Heart left ventricle (tissue), 16 donors: ENCODE results near the gene ABLIM2. TPM values are rescaled to one million over a fixed set of nuclear protein-coding genes. Genes with fewer than 3 reads are reported as not detected.

ENCODE experiments used
- ATAC-seq, 4 donors: fragments of 200-7000 bp; cut with Tn5 transposase; one replicate each; pipeline ENCODE4 v1.9.1; 2020 to 2022; ENCODE audit warnings: moderate library complexity in 4 of 4, mild to moderate bottlenecking in 3 of 4, moderate number of reproducible peaks in 1 of 4
- DNase-seq, 5 donors: peaks; one replicate each; pipeline ENCODE4 v3.0.0-alpha.2; 2020
- H3K27ac ChIP-seq, 12 donors: fragments of 200-600 bp; sonication (generic) in 4 of 12; one replicate each; pipeline versions ENCODE4 v1.5.0 to v1.8.0; 2016 to 2022; ENCODE audit warnings: mild to moderate bottlenecking in 2 of 12
- H3K27me3 ChIP-seq, 9 donors: fragments of 200-600 bp; sonication (generic) in 2 of 9; one replicate each; pipeline versions ENCODE4 v1.5.1 to v1.8.0; 2016 to 2022; ENCODE audit warnings: mild to moderate bottlenecking in 3 of 9
- H3K36me3 ChIP-seq, 9 donors: fragments of 200-600 bp; sonication (generic) in 2 of 9; one replicate each; pipeline versions ENCODE4 v1.5.0 to v1.8.0; 2018 to 2022; ENCODE audit warnings: mild to moderate bottlenecking in 2 of 9
- H3K4me1 ChIP-seq, 12 donors: fragments of 200-600 bp; sonication (generic) in 4 of 12; one replicate each; pipeline versions ENCODE4 v1.5.0 to v1.8.0; 2016 to 2022; ENCODE audit warnings: mild to moderate bottlenecking in 3 of 12
- H3K4me3 ChIP-seq, 12 donors: fragments of 200-600 bp; sonication (generic) in 4 of 12; one replicate each; pipeline versions ENCODE4 v1.5.0 to v1.8.0; 2017 to 2022; ENCODE audit warnings: mild to moderate bottlenecking in 9 of 12, moderate library complexity in 4 of 12
- H3K9me3 ChIP-seq, 12 donors: fragments of 200-600 bp; sonication (generic) in 4 of 12; one replicate each; pipeline versions ENCODE4 v1.5.0 to v1.8.0; 2016 to 2022; ENCODE audit warnings: mild to moderate bottlenecking in 1 of 12
- POLR2A ChIP-seq, 2 donors: fragments of 450-650 bp; IDR thresholded peaks; one replicate each; pipeline ENCODE4 v1.6.1; 2017; ENCODE audit warnings: antibody characterized with exemption in 2 of 2, mild to moderate bottlenecking in 2 of 2, moderate library complexity in 2 of 2
- WGBS, 4 donors: extraction: QIAGEN DNeasy Blood & Tissue Kit in 2 of 4; methylation state at CpG; one replicate each; pipeline versions ENCODE4 v1.1.5 to v1.1.7; 2013 to 2018; 5-methylcytosine and 5-hydroxymethylcytosine counted together
- intact Hi-C, 10 donors: fragments of 100-400 bp; cut with DNase I; formaldehyde crosslinking; loops; one replicate each; pipeline versions ENCODE4 v1.11.1 to v1.14.2; 2022
- polyA plus RNA-seq, 2 donors: library from polyadenylated mRNA; stranded (reverse); fragments of 200-250 nt; gene quantifications; one replicate each; pipeline ENCODE4 v1.2.3, GENCODE V29; 2013
- total RNA-seq, 9 donors: library from RNA; depleted of rRNA in 2 of 9; stranded (reverse); fragments of >200 nt in 2 of 9; fragmentation: NEBNext Ultra II Directional in 3 of 9; extraction: Animal tissue kit (Norgen Biotek cat#: 25700) in 3 of 9; gene quantifications; one replicate each; pipeline versions ENCODE4 v1.1.0 to v1.2.4, GENCODE V29; 2016 to 2023
- TF ChIP-seq, protein P1 (sequence below), 12 donors: fragments of 200-600 bp; sonication (generic) in 4 of 12; IDR thresholded peaks; one replicate each; pipeline versions ENCODE4 v1.5.0 to v1.8.0; 2018 to 2022; ENCODE audit warnings: antibody characterized with exemption in 12 of 12, mild to moderate bottlenecking in 5 of 12
- donor health status: ischemic (EF 13 %, LVEDD 7.1; RV severe dilation, severe dysfunction).
- donor health status: healthy with polysubstance abuse.
- donor health status: DM: no; HTN: yes; CAD: no.
- donor health status: DM: no; HTN: no; CAD: no.
- donor health status: ischemic (EF 25% LVEDD 6.9; RV normal size, moderate dysfunction).
- donor health status: ischemic (EF 25% LVEDD 5.7; RV mildly dilated, moderate dysfunction).
- donor health status: healthy.
- donor health status: DM: yes; HTN: yes; CAD: no.
- donor health status: ischemic (EF 35%, LVEDD 5.7; RV mildly dilated, moderate dysfunction).
- donor health status: nonischemic (EF 11% LVEDD 7.7; RV severe dilation, severe dysfunction).
- donor health status: DM: yes; HTN: yes; CAD: no.
- donor health status: PGD.
- donor health status: ischemic (EF 29% LVEDD 5.4; RV normal size, mild dysfunction).
- donor health status: nonischemic (EF 23%, LVEDD 6.1; RV moderate dilation, normal function).

The ABLIM2 gene
- total and polyA plus RNA-seq, 11 donors: 11.1 to 27.9 (median 18.4) TPM

DNA sequence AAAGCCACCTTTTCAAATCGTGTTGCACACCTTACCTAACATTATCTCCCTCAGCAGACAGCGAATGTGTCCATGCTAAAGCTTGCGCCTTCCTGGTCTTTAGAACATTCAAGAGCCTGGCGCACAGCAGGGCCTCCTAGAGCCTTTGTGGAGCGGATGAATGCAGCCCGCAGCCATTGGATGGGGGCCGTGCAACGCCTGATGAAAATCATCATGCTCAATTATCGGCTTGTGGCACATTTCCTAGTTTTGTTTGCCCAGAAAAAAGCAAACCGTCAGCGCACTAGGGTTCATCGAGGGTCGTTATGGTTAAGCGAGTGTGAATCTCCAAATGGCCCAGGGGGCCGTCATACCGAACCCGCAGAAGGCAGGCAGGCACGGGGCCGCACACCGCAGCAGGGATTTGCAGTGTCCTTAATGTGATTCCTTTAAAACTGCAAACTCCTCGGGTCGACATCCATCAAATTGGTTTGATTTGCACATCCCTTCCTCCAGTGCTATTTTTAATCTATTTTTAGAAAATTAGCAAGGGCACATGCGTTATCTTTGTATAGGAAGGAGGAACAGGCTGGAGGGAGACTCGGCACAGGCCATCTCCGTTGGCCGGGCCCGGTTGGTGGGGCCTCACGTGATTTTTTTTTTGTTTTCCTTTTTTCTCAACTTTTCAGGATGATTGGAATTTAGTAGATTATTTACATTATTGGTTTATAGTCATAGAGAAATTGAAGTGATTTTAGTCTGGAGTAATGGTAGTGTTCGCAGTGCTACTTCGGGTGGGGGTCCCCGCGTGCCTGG is 53.1 kb downstream of the ABLIM2 start:
- no peak for TF ChIP-seq POLR2A (IDR thresholded peaks at IDR 0.05)
- TF ChIP-seq, protein P1, sequence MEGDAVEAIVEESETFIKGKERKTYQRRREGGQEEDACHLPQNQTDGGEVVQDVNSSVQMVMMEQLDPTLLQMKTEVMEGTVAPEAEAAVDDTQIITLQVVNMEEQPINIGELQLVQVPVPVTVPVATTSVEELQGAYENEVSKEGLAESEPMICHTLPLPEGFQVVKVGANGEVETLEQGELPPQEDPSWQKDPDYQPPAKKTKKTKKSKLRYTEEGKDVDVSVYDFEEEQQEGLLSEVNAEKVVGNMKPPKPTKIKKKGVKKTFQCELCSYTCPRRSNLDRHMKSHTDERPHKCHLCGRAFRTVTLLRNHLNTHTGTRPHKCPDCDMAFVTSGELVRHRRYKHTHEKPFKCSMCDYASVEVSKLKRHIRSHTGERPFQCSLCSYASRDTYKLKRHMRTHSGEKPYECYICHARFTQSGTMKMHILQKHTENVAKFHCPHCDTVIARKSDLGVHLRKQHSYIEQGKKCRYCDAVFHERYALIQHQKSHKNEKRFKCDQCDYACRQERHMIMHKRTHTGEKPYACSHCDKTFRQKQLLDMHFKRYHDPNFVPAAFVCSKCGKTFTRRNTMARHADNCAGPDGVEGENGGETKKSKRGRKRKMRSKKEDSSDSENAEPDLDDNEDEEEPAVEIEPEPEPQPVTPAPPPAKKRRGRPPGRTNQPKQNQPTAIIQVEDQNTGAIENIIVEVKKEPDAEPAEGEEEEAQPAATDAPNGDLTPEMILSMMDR (IDR thresholded peaks at IDR 0.05): no peak
- WGBS, 4 donors: 83 to 88% (median 86%) methylated on average over 32 of the region's 32 CpGs
- no peaks in the 10 kb centered on the region for H3K9me3 ChIP-seq
- no peak overlapping the region for H3K4me3 ChIP-seq
- no peaks in the 10 kb centered on the region for H3K36me3 ChIP-seq
- ATAC-seq (no peak), DNase-seq (peak in 1 of 5 donors; percentile 40)
- H3K27ac ChIP-seq: no peak overlapping the region
- intact Hi-C loops: no loop called here
- H3K27me3 ChIP-seq: no peaks in the 10 kb centered on the region
- H3K4me1 ChIP-seq: peaks cover 0 to 9% (median 4%) of the 10 kb centered on the region in 12 donors

DNA sequence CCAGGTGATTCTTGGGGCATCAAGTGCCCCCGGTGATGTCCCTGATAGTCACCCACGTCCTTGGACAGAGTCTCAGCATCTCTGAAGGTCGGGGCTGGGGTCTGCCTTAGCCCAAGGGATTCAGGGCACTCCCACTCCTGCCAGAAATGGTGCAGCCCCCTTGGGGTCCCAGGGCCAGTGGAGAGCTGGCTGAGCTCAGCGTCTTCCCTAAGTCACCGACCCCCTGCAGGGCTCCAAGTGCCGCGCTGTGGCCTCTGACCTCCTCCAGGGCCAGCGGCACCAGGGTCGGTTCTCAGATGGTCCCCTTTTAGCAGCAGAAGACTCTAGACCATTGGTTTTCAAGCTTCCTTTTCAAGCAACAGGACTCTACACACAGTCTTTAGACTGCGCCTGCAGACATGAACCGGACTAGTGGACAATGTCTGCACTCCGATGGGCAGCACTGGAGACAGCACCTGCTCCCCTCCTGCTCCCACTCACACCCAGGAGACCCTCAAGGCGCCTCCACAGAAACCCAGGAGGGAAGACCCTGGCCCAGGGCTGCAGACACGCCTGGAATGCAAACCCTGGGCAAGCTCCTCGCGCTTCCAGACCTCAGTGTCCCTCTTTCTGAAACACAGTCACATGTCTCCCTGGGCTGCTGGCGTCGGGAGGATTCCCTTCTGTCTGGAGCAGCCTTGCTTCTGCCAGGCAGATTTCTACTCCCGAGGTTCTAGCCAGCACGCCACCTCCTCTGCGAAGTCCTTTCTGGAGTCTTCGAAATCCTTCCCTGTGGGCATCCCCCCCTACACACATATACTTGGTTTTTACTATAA is 53.9 kb downstream of the ABLIM2 start:
- no peaks in the 10 kb centered on the region for H3K9me3 ChIP-seq
- H3K27ac ChIP-seq: no peak overlapping the region
- WGBS, 4 donors: 76 to 91% (median 79%) methylated on average over 12 to 22 of the region's 22 CpGs
- intact Hi-C loops: no loop called here
- peak in 1 of 5 donors; percentile 29 for DNase-seq
- ATAC-seq: no peak
- no peaks in the 10 kb centered on the region for H3K36me3 ChIP-seq
- no peak for TF ChIP-seq POLR2A (IDR thresholded peaks at IDR 0.05)
- TF ChIP-seq, protein P1 (IDR thresholded peaks at IDR 0.05): no peak
- H3K4me3 ChIP-seq: no peak overlapping the region
- no peaks in the 10 kb centered on the region for H3K27me3 ChIP-seq
- H3K4me1 ChIP-seq: peaks cover 0 to 17% (median 6%) of the 10 kb centered on the region in 12 donors

DNA sequence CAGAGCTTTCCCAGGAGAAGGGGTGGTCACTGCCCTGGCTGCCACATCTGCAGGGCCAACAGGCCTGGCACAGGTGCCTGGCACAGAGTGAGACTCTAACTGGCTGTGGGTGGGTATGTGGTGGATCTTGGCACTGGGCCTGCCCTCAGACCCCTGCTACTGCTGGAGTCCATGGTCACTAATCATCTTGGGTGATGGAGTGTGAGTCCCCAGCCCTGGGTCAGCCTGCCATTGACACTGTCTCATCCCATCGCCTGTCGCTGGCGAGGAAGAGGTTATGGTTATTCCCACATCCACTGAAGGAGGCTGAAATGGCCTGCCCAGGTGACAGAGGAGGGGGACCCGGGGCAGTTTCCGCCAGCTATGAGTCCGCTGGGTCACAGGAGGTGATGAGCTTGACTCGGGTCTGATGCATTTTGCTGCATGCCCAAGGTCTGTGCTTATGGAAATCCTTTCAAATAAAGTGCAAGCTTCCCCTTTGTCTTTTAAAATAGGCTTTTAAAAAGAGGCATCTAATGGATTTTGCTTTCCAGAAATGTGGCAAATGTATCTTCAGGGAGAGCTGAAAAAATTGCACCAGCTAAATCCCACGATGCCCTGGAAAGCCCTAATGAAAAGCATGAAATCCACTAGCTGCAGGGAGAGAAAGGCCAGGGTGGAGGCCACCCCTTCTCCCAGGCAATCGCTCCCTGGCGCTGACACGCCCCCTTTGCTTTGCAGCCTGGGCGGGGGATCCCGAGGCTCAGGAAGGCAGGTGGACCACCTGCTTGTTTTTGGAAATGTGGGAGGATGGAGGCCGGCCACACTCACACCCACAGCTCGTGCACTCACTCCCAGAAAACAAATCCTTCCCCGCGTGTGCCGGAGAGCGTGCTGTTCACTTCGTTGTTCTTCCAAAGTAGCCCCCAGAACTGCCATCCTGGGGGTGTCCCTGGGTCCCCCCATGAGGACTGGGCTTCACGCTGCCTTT is 54.9 kb downstream of the ABLIM2 start:
- ATAC-seq (no peak), DNase-seq (peak in 1 of 5 donors; percentile 48)
- no peak for TF ChIP-seq POLR2A (IDR thresholded peaks at IDR 0.05)
- TF ChIP-seq, protein P1 (IDR thresholded peaks at IDR 0.05): no peak
- WGBS, 4 donors: 77 to 80% (median 79%) methylated on average over 21 of the region's 21 CpGs
- Histone ChIP-seq H3K27ac (no peak overlapping the region), H3K4me3 (no peak overlapping the region), H3K4me1 (peaks cover 0 to 26% (median 7%) of the 10 kb centered on the region in 12 donors), H3K27me3 (no peaks in the 10 kb centered on the region), H3K9me3 (no peaks in the 10 kb centered on the region), H3K36me3 (no peaks in the 10 kb centered on the region)
- intact Hi-C loops: no loop called here
